G401 (cell line): ENCODE data around the gene TMEM212. TPM values are rescaled to one million over a fixed set of nuclear protein-coding genes. Genes with fewer than 3 reads are reported as not detected.

ENCODE experiments used
- DNase-seq: peaks from one replicate; pipeline ENCODE4 v3.0.0-alpha.2; 2015; ENCODE audit warnings: low spot score
- in situ Hi-C: cut with HindIII; loops from 2 replicates; pipeline ENCODE4 v1.10.0; 2016; ENCODE audit warnings: low sequenced_read_pairs, mixed read lengths
- total RNA-seq: library from RNA; depleted of rRNA; stranded (reverse); fragments of >200 nt; shearing (Covaris generic); gene quantifications from 2 replicates; pipeline ENCODE4 v1.2.3, GENCODE V29; 2014

TMEM212 gene
- total RNA-seq, 1 experiment from 2014 or later = not detected

GRCh38 chr3:171830518-171830875 lies 12.7 kb upstream of the TMEM212 start:
- in situ Hi-C loops = no loop called here
- no peak for DNase-seq

GRCh38 chr3:171831936-171832335 lies 11.2 kb upstream of the TMEM212 start:
- no peak for DNase-seq
- in situ Hi-C loops = no loop called here

DNA sequence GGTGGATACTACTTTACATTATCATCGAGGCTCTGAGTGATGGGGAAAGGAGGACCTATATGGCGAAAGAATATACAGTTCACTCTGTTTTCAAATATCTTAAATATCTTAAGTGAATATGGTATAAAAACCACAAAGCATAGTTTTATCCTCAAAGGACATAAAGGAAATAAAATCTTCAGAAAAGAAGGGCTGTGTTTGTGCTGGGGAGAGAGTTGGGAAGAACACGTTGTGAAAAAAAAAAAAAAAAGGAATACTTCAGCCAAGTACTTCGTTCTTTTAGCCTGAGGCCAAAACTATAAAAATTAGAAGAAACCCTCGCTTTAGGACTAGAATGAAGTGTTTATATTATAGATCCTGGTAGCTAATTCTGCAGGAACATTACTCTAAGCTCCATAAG lies 10.2 kb upstream of the TMEM212 start:
- DNase-seq = no peak
- in situ Hi-C loops = no loop called here

- DNase-seq = no peak
- in situ Hi-C loops = no loop called here
These were observed 9.2 kb upstream of the TMEM212 start for GRCh38 chr3:171833789-171834460.

DNA sequence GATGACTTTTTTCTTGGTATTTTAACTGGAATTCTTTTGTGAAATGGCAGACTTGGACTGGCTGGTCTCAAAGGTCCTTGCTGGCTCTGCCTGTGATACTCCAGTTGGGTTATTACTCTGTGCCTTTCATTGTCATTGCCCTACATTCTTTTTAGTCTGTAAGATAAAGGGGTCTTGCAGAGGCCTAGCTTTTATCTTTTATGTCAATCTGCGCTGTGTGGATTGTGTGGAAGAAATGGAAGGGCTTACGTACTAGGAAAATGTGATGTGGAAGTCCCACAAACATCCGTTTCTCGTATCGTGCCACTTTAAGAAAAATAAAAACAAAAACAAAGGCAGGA lies 8.7 kb upstream of the TMEM212 start:
- no peak for DNase-seq
- in situ Hi-C loops = no loop called here

DNA sequence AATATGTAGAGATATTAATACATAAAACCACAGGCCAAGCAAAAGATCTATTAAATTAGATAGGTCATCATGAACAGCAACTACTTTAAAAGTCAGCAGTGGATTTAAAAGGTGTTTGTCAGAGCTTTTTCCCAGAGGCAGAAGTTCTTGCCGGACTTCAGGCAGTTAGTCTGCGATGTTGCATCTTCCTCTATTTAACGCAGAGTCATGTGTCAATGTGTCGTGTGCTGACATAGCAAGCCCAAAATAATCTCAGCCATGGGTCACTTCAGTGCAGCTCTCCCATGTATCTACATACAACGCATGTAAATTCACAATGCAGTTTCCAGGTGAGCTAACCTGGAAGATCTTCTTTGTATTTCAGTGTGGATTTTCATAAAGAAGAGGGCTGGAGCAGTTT lies 8.0 kb upstream of the TMEM212 start:
- no peak for DNase-seq
- in situ Hi-C loops = no loop called here

- in situ Hi-C loops = no loop called here
- DNase-seq = no peak
These were observed 7.5 kb upstream of the TMEM212 start for GRCh38 chr3:171835613-171836012.

- in situ Hi-C loops = no loop called here
- no peak for DNase-seq
These were observed 6.3 kb upstream of the TMEM212 start for GRCh38 chr3:171836855-171837254.

- no peak for DNase-seq
- in situ Hi-C loops = no loop called here
These were observed 5.5 kb upstream of the TMEM212 start for GRCh38 chr3:171837698-171838097.

GRCh38 chr3:171838218-171838720 lies 4.9 kb upstream of the TMEM212 start:
- in situ Hi-C loops = no loop called here
- DNase-seq = peak; percentile 6

DNA sequence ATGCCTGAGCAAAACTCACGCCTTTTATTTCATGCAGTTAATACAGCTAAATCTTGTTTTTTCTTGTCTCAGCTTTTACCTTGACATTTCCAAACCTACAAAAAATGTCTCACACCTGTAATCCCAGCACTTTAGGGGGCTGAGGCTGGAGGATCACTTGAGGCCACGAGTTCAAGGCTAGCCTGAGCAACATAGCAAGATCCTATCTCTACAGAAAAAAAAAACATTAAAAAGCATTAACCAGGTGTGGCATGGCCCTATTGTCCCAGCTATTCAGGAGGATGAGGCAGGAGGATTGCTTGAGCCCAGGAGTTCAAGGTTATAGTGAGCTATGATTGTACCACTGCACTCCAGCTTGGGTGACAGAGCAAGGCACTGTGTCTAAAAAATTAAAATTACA lies 3.9 kb upstream of the TMEM212 start:
- in situ Hi-C loops = no loop called here
- DNase-seq = no peak

DNA sequence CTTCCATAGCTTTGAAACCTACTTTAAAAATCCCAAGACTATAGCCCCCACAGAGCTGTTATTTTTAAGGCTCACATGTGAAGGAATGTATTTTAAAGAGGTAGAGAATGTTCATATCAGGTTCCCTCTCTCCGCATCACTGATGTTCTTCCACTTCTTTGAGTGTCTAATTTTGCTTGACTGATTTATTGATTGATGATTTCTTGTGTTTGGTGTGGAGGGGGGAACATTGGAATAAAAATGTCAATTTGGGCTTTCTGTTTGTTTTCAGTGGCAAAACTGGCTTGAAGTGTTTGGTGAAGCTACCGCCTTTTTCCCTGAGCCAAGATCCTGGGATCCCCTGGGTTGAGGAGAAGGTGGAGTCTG lies 2.7 kb upstream of the TMEM212 start:
- DNase-seq = no peak
- in situ Hi-C loops = no loop called here

GRCh38 chr3:171840811-171841619 lies 2.1 kb upstream of the TMEM212 start:
- no peak for DNase-seq
- in situ Hi-C loops = no loop called here

DNA sequence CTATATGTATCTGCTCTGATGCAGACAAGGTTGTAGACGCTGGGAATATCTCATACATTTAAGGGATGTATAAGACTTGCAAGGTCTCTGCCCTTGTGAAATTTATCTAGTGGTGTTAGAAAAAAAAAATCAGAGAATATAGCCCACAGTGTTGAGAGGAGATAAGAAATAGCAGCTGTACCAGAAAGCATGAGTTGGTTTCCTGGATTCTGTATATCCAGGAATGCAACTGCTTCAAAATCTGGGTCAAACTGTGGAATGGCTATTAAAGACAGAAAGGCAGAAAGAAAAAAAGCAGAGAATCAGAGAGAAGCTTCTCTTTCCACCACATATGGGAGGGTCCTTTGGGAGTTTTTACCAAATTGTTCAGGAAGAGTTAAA lies 1.5 kb upstream of the TMEM212 start:
- DNase-seq = no peak
- in situ Hi-C loops = no loop called here

DNA sequence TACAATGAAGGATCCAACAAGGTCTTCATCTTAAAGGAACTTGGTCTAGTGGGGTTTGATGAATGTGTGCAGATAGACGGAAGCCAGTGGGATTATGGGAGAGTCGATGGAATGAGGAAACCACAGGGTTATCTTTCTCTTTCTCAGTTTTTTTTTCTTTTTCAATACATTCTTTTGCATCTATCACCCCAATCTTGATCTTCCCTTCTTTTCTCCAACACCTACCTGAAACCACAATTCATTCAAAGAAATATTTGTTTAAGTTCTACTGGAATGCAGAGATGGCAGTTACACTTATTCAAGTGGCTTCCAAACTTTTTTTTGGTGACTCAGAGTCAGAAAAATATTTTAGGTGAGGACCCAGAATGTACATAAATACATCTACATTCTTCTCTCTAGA lies 1.7 kb downstream of the TMEM212 start:
- DNase-seq = no peak
- in situ Hi-C loops = no loop called here

DNA sequence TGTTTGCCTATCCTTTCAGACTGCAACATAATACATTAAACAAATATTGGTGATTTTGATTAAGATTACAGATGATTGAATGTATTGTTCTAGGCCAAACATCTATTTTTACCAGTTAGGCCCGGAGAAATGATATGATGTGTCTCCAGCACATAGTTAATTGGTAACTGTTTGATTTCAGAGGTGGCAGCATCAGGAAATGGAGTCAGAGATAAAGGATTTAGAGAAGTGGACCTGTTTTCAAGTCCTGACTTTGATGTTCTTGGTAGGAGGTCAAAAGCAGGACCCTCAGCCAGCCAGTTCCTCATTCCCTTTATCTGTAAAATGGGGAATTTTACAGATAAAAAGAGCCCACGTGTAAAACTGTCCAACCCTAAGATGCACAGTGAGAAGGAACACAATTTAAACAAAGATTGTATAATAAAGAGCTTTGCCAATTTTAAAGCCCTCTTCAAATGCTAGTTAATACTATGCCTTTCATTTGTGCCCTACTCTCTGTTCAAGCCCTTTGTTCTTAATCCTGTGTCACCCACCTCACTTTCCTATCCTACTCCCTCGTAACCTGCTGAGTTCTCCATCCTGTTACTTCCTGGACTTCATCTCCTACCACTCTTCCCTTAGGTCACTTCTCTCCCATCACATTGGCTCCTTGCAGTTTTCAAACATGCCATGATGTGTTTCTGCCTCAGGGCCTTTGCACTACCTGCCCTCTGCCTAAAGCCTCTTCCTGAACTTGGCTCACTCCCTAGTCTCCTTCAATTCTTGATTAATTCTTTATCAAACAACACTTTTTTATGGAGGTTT lies 2.5 kb downstream of the TMEM212 start:
- DNase-seq = no peak
- in situ Hi-C loops = no loop called here

DNA sequence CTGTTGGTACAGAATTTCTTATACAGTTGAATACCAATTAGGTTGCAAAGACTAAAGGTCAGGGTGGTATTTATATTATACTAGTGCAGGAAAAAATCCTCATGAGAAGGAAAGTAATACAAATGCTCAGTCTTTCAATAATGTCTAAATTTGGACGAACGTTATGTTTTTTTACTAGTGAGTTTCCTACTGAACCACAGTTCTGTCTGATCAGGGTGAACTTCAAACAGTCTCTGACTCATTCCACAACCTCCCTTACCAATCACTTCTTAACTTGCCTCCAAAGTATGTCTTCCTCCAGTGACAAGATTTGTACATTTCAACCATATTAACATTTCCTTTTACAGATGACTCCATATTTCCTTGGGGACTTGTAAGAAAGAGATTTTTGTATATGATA lies 3.4 kb downstream of the TMEM212 start:
- DNase-seq = no peak
- in situ Hi-C loops = no loop called here

- no peak for DNase-seq
- in situ Hi-C loops = no loop called here
These were observed 4.0 kb downstream of the TMEM212 start for GRCh38 chr3:171847133-171847532.

GRCh38 chr3:171847595-171848259 lies 4.6 kb downstream of the TMEM212 start:
- in situ Hi-C loops = no loop called here
- no peak for DNase-seq
